Measurements from ENCODE around the gene CCPG1. TPM values are rescaled to one million over a fixed set of nuclear protein-coding genes. Genes with fewer than 3 reads are reported as not detected.
A peak's percentile ranks its signal among the peaks of the same experiment; 100 is the strongest.

Gene CCPG1
- total RNA-seq, 1 donor from 2014 or later: 150 TPM

- Mint-ChIP-seq H3K27ac (ENCODE audit: unreplicated experiment) (peak overlapping the region; percentile 31), H3K9me3 (ENCODE audit: unreplicated experiment) (no peaks in the 10 kb centered on the region), H3K36me3 (ENCODE audit: unreplicated experiment) (peaks cover 36% of the 10 kb centered on the region), H3K4me1 (ENCODE audit: unreplicated experiment) (peaks cover 2% of the 10 kb centered on the region), H3K4me3 (ENCODE audit: unreplicated experiment) (no peak overlapping the region), H3K27me3 (ENCODE audit: unreplicated experiment) (no peaks in the 10 kb centered on the region)
- TF ChIP-seq CTCF (IDR thresholded peaks at IDR 0.05): no peak
- DNase-seq (ENCODE audit: extremely low spot score, unreplicated experiment): no peak
Observed at GRCh38 chr15:55360256-55360655, 47.9 kb downstream of the CCPG1 start.

DNA sequence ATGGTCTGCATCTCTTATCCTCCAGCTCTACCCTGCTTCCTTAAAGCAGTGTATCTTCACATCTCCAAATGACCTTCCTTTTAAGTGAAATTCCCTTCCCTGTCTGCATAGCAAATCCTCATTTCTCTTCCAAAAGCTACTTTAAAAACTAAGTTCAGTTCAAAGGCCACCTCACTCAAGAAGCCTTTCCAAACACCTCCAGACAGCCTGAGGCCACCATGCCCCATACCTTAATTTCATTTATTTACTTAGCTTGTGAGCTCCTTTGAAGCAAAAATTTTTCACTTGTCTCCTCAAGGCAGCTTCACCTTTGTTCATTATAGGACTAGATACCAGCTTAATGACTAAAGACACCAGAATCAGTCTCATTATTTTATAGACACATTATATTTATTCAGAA is 49.7 kb downstream of the CCPG1 start:
- no peak for TF ChIP-seq CTCF (IDR thresholded peaks at IDR 0.05)
- Mint-ChIP-seq H3K36me3 (ENCODE audit: unreplicated experiment) (peaks cover 37% of the 10 kb centered on the region), H3K27ac (ENCODE audit: unreplicated experiment) (no peak overlapping the region), H3K9me3 (ENCODE audit: unreplicated experiment) (no peaks in the 10 kb centered on the region), H3K27me3 (ENCODE audit: unreplicated experiment) (no peaks in the 10 kb centered on the region), H3K4me1 (ENCODE audit: unreplicated experiment) (peaks cover 2% of the 10 kb centered on the region), H3K4me3 (ENCODE audit: unreplicated experiment) (no peak overlapping the region)
- DNase-seq (ENCODE audit: extremely low spot score, unreplicated experiment): no peak

GRCh38 chr15:55357774-55358173 is 50.4 kb downstream of the CCPG1 start:
- Mint-ChIP-seq H3K36me3 (ENCODE audit: unreplicated experiment) (peaks cover 35% of the 10 kb centered on the region), H3K9me3 (ENCODE audit: unreplicated experiment) (no peaks in the 10 kb centered on the region), H3K27me3 (ENCODE audit: unreplicated experiment) (no peaks in the 10 kb centered on the region), H3K27ac (ENCODE audit: unreplicated experiment) (no peak overlapping the region), H3K4me1 (ENCODE audit: unreplicated experiment) (peaks cover 2% of the 10 kb centered on the region), H3K4me3 (ENCODE audit: unreplicated experiment) (no peak overlapping the region)
- no peak for TF ChIP-seq CTCF (IDR thresholded peaks at IDR 0.05)
- DNase-seq (ENCODE audit: extremely low spot score, unreplicated experiment): no peak

DNA sequence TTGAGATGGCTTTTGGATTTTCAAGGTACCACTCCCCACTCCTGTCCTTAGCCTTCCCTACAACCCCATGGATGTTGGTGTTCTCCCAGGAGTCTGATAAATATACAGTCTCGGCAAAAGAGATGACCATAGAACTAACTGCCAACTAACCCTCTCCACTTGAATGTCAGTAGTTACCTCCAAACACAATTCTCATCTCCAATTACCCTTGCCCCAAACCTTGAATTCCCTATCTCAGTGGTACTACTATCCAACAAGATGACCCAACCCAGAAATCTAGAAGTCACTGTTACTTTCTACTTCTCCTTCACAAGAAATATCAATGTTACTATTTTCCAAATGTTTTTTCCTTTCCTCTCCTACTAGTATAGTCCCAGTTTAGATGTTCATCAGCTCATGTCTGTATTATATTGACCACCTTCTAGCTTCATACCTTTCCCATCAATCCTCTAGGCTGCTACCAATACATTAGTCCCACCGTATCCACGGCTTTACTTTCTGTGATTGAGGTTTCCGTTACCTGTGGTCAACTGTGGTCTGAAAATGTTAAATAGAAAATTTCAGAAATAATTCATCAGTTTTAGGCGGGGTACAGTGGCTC is 51.1 kb downstream of the CCPG1 start:
- peaks cover 31% of the 10 kb centered on the region for H3K36me3 Mint-ChIP-seq (ENCODE audit: unreplicated experiment)
- no peak for TF ChIP-seq CTCF (IDR thresholded peaks at IDR 0.05)
- no peaks in the 10 kb centered on the region for H3K9me3 Mint-ChIP-seq (ENCODE audit: unreplicated experiment)
- no peak overlapping the region for H3K27ac Mint-ChIP-seq (ENCODE audit: unreplicated experiment)
- H3K4me1 Mint-ChIP-seq (ENCODE audit: unreplicated experiment): peaks cover 2% of the 10 kb centered on the region
- H3K27me3 Mint-ChIP-seq (ENCODE audit: unreplicated experiment): no peaks in the 10 kb centered on the region
- H3K4me3 Mint-ChIP-seq (ENCODE audit: unreplicated experiment): no peak overlapping the region
- no peak for DNase-seq (ENCODE audit: extremely low spot score, unreplicated experiment)

- DNase-seq (ENCODE audit: extremely low spot score, unreplicated experiment): no peak
- Mint-ChIP-seq H3K27ac (ENCODE audit: unreplicated experiment) (no peak overlapping the region), H3K4me1 (ENCODE audit: unreplicated experiment) (no peaks in the 10 kb centered on the region), H3K9me3 (ENCODE audit: unreplicated experiment) (no peaks in the 10 kb centered on the region), H3K4me3 (ENCODE audit: unreplicated experiment) (no peak overlapping the region), H3K27me3 (ENCODE audit: unreplicated experiment) (no peaks in the 10 kb centered on the region), H3K36me3 (ENCODE audit: unreplicated experiment) (peaks cover 16% of the 10 kb centered on the region)
- no peak for TF ChIP-seq CTCF (IDR thresholded peaks at IDR 0.05)
Observed at GRCh38 chr15:55353025-55353424, 55.1 kb downstream of the CCPG1 start.

Measured in osteocyte (in vitro differentiated cells).